H1 (cell line): ENCODE results near the gene SMARCA1. TPM values are rescaled to one million over a fixed set of nuclear protein-coding genes. Genes with fewer than 3 reads are reported as not detected.

ENCODE experiments used
- CTCF ChIA-PET: fragments of 300-600 bp; sonication (Branson Sonifier 250); formaldehyde crosslinking; loops from one replicate; lab custom pipeline; 2021; ENCODE audit not compliant: partially characterized antibody; lab: Charles Lee
- POLR2A ChIA-PET: fragments of 300-600 bp; sonication (Branson Sonifier 250); formaldehyde crosslinking; loops from one replicate; lab custom pipeline; 2021; ENCODE audit warnings: inconsistent platforms; ENCODE audit not compliant: partially characterized antibody; lab: Charles Lee
- DNase-seq, 2 experiments: peaks; one replicate each; pipeline versions ENCODE4 v3.0.0 to v3.0.0-alpha.2; 2010 to 2022; ENCODE audit warnings: low spot score in 2 of 2, low read depth in 1 of 2, mixed read lengths in 1 of 2
- FAIRE-seq: peaks from 2 replicates; lab custom pipeline; 2011; peaks lifted over from hg19 to GRCh38; lab: Jason Lieb, UNC
- H2AFZ ChIP-seq: 2 replicates; pipeline ENCODE4 v1.8.1; 2012; ENCODE audit warnings: low read length, inconsistent platforms
- H2AK5ac ChIP-seq: 2 replicates; pipeline ENCODE4 v1.6.1; 2013; ENCODE audit warnings: low read depth, low read length
- H2BK120ac ChIP-seq: replicated peaks from 2 replicates; pipeline ENCODE3; 2013; ENCODE audit warnings: low read depth, low read length, inconsistent platforms
- H2BK12ac ChIP-seq: 2 replicates; pipeline ENCODE4 v1.6.1; 2013; ENCODE audit warnings: low read depth, low read length
- H2BK15ac ChIP-seq: 2 replicates; pipeline ENCODE4 v1.6.1; 2013; ENCODE audit warnings: low read length
- H2BK20ac ChIP-seq: 2 replicates; pipeline ENCODE4 v1.6.1; 2013; ENCODE audit warnings: low read length
- H2BK5ac ChIP-seq: 2 replicates; pipeline ENCODE4 v1.6.1; 2013; ENCODE audit warnings: low read depth, low read length
- H3K14ac ChIP-seq: 2 replicates; pipeline ENCODE4 v1.6.1; 2013; ENCODE audit warnings: inconsistent platforms; ENCODE audit not compliant: insufficient read length
- H3K18ac ChIP-seq: 2 replicates; pipeline ENCODE4 v1.6.1; 2013; ENCODE audit warnings: low read length; ENCODE audit errors: extremely low read depth
- H3K23ac ChIP-seq: 2 replicates; pipeline ENCODE4 v1.6.1; 2013; ENCODE audit warnings: inconsistent platforms; ENCODE audit not compliant: insufficient read length
- H3K23me2 ChIP-seq: 2 replicates; pipeline ENCODE4 v1.6.1; 2013; ENCODE audit warnings: low read depth, low read length
- H3K27ac ChIP-seq: 2 replicates; pipeline ENCODE4 v1.6.1; 2011; ENCODE audit warnings: low read depth, low read length, inconsistent platforms
- H3K27me3 ChIP-seq, 4 experiments: replicated peaks in 1 of 4; 1 replicate in 1 of 4; 2 replicates in 3 of 4; pipeline versions ENCODE4 v1.6.1 to v1.8.1; 2011 to 2013; ENCODE audit warnings: low read length in 3 of 4, mild to moderate bottlenecking in 3 of 4, inconsistent platforms in 2 of 4, mixed read lengths in 2 of 4, moderate library complexity in 1 of 4; ENCODE audit not compliant: control insufficient read depth in 3 of 4, insufficient read depth in 3 of 4; ENCODE audit errors: extremely low read depth in 1 of 4
- H3K36me3 ChIP-seq, 4 experiments: 2 replicates each; pipeline versions ENCODE4 v1.6.1 to v1.8.1; 2011 to 2013; ENCODE audit warnings: mild to moderate bottlenecking in 4 of 4, low read length in 3 of 4, moderate library complexity in 2 of 4, control low read depth in 1 of 4, inconsistent platforms in 1 of 4; ENCODE audit not compliant: insufficient read depth in 4 of 4, control insufficient read depth in 2 of 4
- H3K4ac ChIP-seq: replicated peaks from 2 replicates; pipeline ENCODE3; 2013; ENCODE audit warnings: low read length, low read depth, mixed read lengths, inconsistent platforms; ENCODE audit not compliant: insufficient read length
- H3K4me1 ChIP-seq, 4 experiments: replicated peaks in 1 of 4; 1 replicate in 1 of 4; 2 replicates in 3 of 4; pipeline versions ENCODE4 v1.6.1 to v1.8.1; 2011 to 2013; ENCODE audit warnings: low read length in 3 of 4, inconsistent platforms in 2 of 4, mixed read lengths in 1 of 4; ENCODE audit not compliant: insufficient read depth in 4 of 4, control insufficient read depth in 3 of 4
- H3K4me2 ChIP-seq, 2 experiments: 2 replicates each; pipeline versions ENCODE4 v1.6.1 to v1.8.1; 2011 to 2013; ENCODE audit warnings: low read depth in 2 of 2, low read length in 2 of 2, control low read depth in 1 of 2, inconsistent platforms in 1 of 2, mild to moderate bottlenecking in 1 of 2; ENCODE audit not compliant: insufficient read depth in 1 of 2
- H3K4me3 ChIP-seq, 4 experiments: fragments of 200-600, 300-600 bp in 1 of 4; sonication (generic), shearing (Covaris generic), sonication (Bioruptor Twin) in 1 of 4; 2 replicates each; pipeline versions ENCODE4 v1.5.1 to v1.8.1; 2011 to 2016; ENCODE audit warnings: low read length in 4 of 4, low read depth in 3 of 4, control low read depth in 2 of 4, inconsistent platforms in 2 of 4, mild to moderate bottlenecking in 2 of 4, mixed read lengths in 1 of 4, moderate library complexity in 1 of 4; ENCODE audit not compliant: insufficient read depth in 2 of 4; ENCODE audit errors: extremely low read depth in 1 of 4
- H3K56ac ChIP-seq: replicated peaks from 2 replicates; pipeline ENCODE3; 2013; ENCODE audit warnings: low read depth, mild to moderate bottlenecking, mixed read lengths, low read length, inconsistent platforms; ENCODE audit not compliant: insufficient read length
- H3K79me1 ChIP-seq: 2 replicates; pipeline ENCODE4 v1.6.1; 2013; ENCODE audit warnings: low read depth, low read length, control low read depth
- H3K79me2 ChIP-seq, 2 experiments: 2 replicates each; pipeline versions ENCODE4 v1.6.1 to v1.8.1; 2012 to 2013; ENCODE audit warnings: low read length in 2 of 2, mild to moderate bottlenecking in 2 of 2, inconsistent platforms in 1 of 2; ENCODE audit not compliant: insufficient read depth in 2 of 2, control insufficient read depth in 1 of 2
- H3K9ac ChIP-seq, 4 experiments: replicated peaks in 1 of 4; 1 replicate in 1 of 4; 2 replicates in 3 of 4; pipeline versions ENCODE4 v1.6.1 to v1.8.1; 2011 to 2013; ENCODE audit warnings: low read depth in 3 of 4, low read length in 3 of 4, control low read depth in 2 of 4, mild to moderate bottlenecking in 2 of 4, moderate library complexity in 2 of 4, inconsistent platforms in 1 of 4; ENCODE audit errors: extremely low read depth in 1 of 4
- H3K9me3 ChIP-seq, 2 experiments: 2 replicates each; pipeline versions ENCODE4 v1.6.1 to v1.8.1; 2012 to 2013; ENCODE audit warnings: mild to moderate bottlenecking in 2 of 2, moderate library complexity in 2 of 2, control low read depth in 1 of 2, inconsistent platforms in 1 of 2, low read depth in 1 of 2, low read length in 1 of 2, mixed read lengths in 1 of 2; ENCODE audit not compliant: insufficient read depth in 2 of 2
- H4K20me1 ChIP-seq, 2 experiments: replicated peaks in 1 of 2; 2 replicates each; pipeline versions ENCODE3 to v1.8.1; 2011 to 2013; ENCODE audit warnings: inconsistent platforms in 2 of 2, low read length in 2 of 2, mild to moderate bottlenecking in 1 of 2; ENCODE audit not compliant: insufficient read depth in 2 of 2, control insufficient read depth in 1 of 2
- H4K5ac ChIP-seq: 2 replicates; pipeline ENCODE4 v1.6.1; 2013; ENCODE audit warnings: low read length, low read depth, mixed read lengths, inconsistent platforms; ENCODE audit not compliant: insufficient read length
- H4K8ac ChIP-seq: 2 replicates; pipeline ENCODE4 v1.8.0; 2013; ENCODE audit warnings: mild to moderate bottlenecking, moderate library complexity, low read length, inconsistent platforms; ENCODE audit not compliant: insufficient read depth; ENCODE audit errors: extremely low read depth
- H4K91ac ChIP-seq: replicated peaks from 2 replicates; pipeline ENCODE3; 2013; ENCODE audit warnings: low read length, mixed read lengths, inconsistent platforms; ENCODE audit not compliant: insufficient read length
- ATF2 ChIP-seq: IDR thresholded peaks from 2 replicates; pipeline ENCODE4 v1.6.1; 2012; ENCODE audit warnings: low read length, inconsistent platforms
- BCL11A ChIP-seq, 2 experiments: IDR thresholded peaks; one replicate each; pipeline ENCODE4 v1.6.1; 2011; ENCODE audit warnings: low read depth in 2 of 2, low read length in 2 of 2, mild to moderate bottlenecking in 2 of 2
- HDAC6 ChIP-seq: IDR thresholded peaks from one replicate; pipeline ENCODE4 v1.7.1; 2012; ENCODE audit warnings: low read depth, mild to moderate bottlenecking, inconsistent platforms, low read length, moderate library complexity
- MAFK ChIP-seq: IDR thresholded peaks from 2 replicates; pipeline ENCODE4 v1.6.1; 2012; ENCODE audit warnings: low read depth, mild to moderate bottlenecking, improper control_type of control experiment, low read length
- NANOG ChIP-seq: IDR thresholded peaks from 2 replicates; pipeline ENCODE4 v1.6.1; 2011; ENCODE audit warnings: low read length, low read depth, mild to moderate bottlenecking, inconsistent platforms; ENCODE audit not compliant: insufficient read depth, poor library complexity, severe bottlenecking
- POLR2AphosphoS5 ChIP-seq: IDR thresholded peaks from 2 replicates; pipeline ENCODE4 v1.6.1; 2011; ENCODE audit warnings: low read depth, low read length
- SAP30 ChIP-seq: fragments of 300-600 bp; sonication (generic); IDR thresholded peaks from 2 replicates; pipeline ENCODE4 v1.7.1; 2012; ENCODE audit warnings: low read length, moderate library complexity, mild to moderate bottlenecking, inconsistent platforms; ENCODE audit not compliant: insufficient read depth, insufficient replicate concordance
- SIX5 ChIP-seq: IDR thresholded peaks from 2 replicates; pipeline ENCODE4 v1.6.1; 2011; ENCODE audit warnings: mild to moderate bottlenecking, low read depth, low read length
- TAF1 ChIP-seq: IDR thresholded peaks from 2 replicates; pipeline ENCODE4 v1.6.1; 2011; ENCODE audit warnings: mild to moderate bottlenecking, low read depth, low read length
- YY1 ChIP-seq: IDR thresholded peaks from 2 replicates; pipeline ENCODE4 v1.6.1; 2011; ENCODE audit warnings: low read depth, mild to moderate bottlenecking, low read length
- WGBS, 2 experiments: shearing (Covaris generic) in 1 of 2; methylation state at CpG; one replicate each; pipeline versions ENCODE4 v1.1.6 to v1.1.7; 2013 to 2015; ENCODE audit warnings: low lambda C conversion rate in 2 of 2, mixed read lengths in 2 of 2, inconsistent platforms in 1 of 2, low coverage in 1 of 2, missing lambda C conversion rate in 1 of 2; ENCODE audit not compliant: insufficient replicate concordance in 2 of 2, insufficient coverage in 1 of 2, insufficient read length in 1 of 2; ENCODE audit errors: extremely low coverage in 1 of 2, missing lambda C conversion rate in 1 of 2; 5-methylcytosine and 5-hydroxymethylcytosine counted together
- polyA plus RNA-seq, 7 experiments: library from polyadenylated mRNA; depleted of rRNA in 3 of 7; stranded (reverse) in 5 of 7; unstranded in 2 of 7; fragments of >200 nt in 5 of 7; fragments of 200-250 nt in 2 of 7; gene quantifications; 1 replicate in 5 of 7; 2 replicates in 1 of 7; 4 replicates in 1 of 7; pipeline versions ENCODE4 v1.2.1 to v1.2.3, GENCODE V29; 2011 to 2013; ENCODE audit warnings: missing spikeins in 2 of 7, mixed read lengths in 2 of 7
- total RNA-seq: library from RNA; stranded (reverse); fragmentation: NEBNext Ultra II Directional; extraction: Animal tissue kit (Norgen Biotek cat#: 25700); gene quantifications from 2 replicates; pipeline ENCODE4 v1.2.1, GENCODE V29; 2021
- TF ChIP-seq, protein P1 (sequence below): IDR thresholded peaks from 2 replicates; pipeline ENCODE4 v1.6.1; 2012; ENCODE audit warnings: inconsistent platforms
- TF ChIP-seq, protein P2 (sequence below): IDR thresholded peaks from 2 replicates; pipeline ENCODE4 v1.6.1; 2012; ENCODE audit warnings: inconsistent platforms

Gene SMARCA1
- total and polyA plus RNA-seq, 2 of the 8 experiments (the other 6 are each of a cell fraction or from before 2014, with no cell fraction given): 13.1 to 54.4 TPM

GRCh38 chrX:129450123-129450522, 73.2 kb downstream of the SMARCA1 start:
- H3K27me3 ChIP-seq: no peaks in the 10 kb centered on the region
- H2AK5ac ChIP-seq: no peak overlapping the region
- H3K14ac ChIP-seq: no peak overlapping the region
- no peak overlapping the region for H3K18ac ChIP-seq
- H3K9ac ChIP-seq: no peak overlapping the region
- H3K36me3 ChIP-seq: peaks cover 0 to 4% (median 0%) of the 10 kb centered on the region in 4 experiments; a peak in 5 of 8 replicates
- H3K4me2 ChIP-seq: no peak overlapping the region
- no peaks in the 10 kb centered on the region for H3K9me3 ChIP-seq
- H4K20me1 ChIP-seq: peaks cover 0 to 3% of the 10 kb centered on the region in 2 experiments
- WGBS, 2 experiments: 91% methylated on average over 4 of the region's 4 CpGs; no CpG with 5 or more reads in 1 of the 2 experiments
- no peak overlapping the region for H2BK5ac ChIP-seq
- H3K56ac ChIP-seq: no peak overlapping the region
- H2AFZ ChIP-seq: no peak overlapping the region
- no peak overlapping the region for H4K5ac ChIP-seq
- no peaks in the 10 kb centered on the region for H3K79me1 ChIP-seq
- no peak overlapping the region for H2BK15ac ChIP-seq
- no peaks in the 10 kb centered on the region for H3K79me2 ChIP-seq
- no peak overlapping the region for H2BK12ac ChIP-seq
- no peak overlapping the region for H4K8ac ChIP-seq
- no peaks in the 10 kb centered on the region for H3K4me1 ChIP-seq
- ChIA-PET CTCF (no interaction called here), POLR2A (no interaction called here)
- H3K27ac ChIP-seq: no peak overlapping the region
- no peak overlapping the region for H3K4me3 ChIP-seq
- no peak overlapping the region for H3K4ac ChIP-seq
- DNase-seq (no peak), FAIRE-seq (no peak)
- no peak overlapping the region for H2BK120ac ChIP-seq
- no peaks in the 10 kb centered on the region for H3K23me2 ChIP-seq
- H4K91ac ChIP-seq: no peak overlapping the region
- no peak overlapping the region for H2BK20ac ChIP-seq
- H3K23ac ChIP-seq: no peak overlapping the region
- TF ChIP-seq HDAC6 (no peak), BCL11A (IDR thresholded peaks at IDR 0.05; ENCODE audit: low read depth in 2 of 2, low read length in 2 of 2) (no peak), TAF1 (no peak), ATF2 (no peak), POLR2AphosphoS5 (no peak), NANOG (no peak), MAFK (no peak), SIX5 (no peak), YY1 (no peak), SAP30 (no peak)
- TF ChIP-seq, protein P1, sequence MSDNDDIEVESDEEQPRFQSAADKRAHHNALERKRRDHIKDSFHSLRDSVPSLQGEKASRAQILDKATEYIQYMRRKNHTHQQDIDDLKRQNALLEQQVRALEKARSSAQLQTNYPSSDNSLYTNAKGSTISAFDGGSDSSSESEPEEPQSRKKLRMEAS: no peak
- TF ChIP-seq, protein P2, sequence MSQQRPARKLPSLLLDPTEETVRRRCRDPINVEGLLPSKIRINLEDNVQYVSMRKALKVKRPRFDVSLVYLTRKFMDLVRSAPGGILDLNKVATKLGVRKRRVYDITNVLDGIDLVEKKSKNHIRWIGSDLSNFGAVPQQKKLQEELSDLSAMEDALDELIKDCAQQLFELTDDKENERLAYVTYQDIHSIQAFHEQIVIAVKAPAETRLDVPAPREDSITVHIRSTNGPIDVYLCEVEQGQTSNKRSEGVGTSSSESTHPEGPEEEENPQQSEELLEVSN: no peak
